Posterior cingulate gyrus (tissue), 11 donors: ENCODE data around the gene TET2.

ENCODE experiments used
- DNase-seq, 10 donors: peaks; one replicate each; pipeline versions ENCODE4 v3.0.0 to v3.0.0-alpha.2; 2020 to 2021; ENCODE audit warnings: mixed read lengths in 3 of 10
- intact Hi-C: fragments of 100-400 bp; cut with DNase I; formaldehyde crosslinking; loops from one replicate; pipeline ENCODE4 v1.15.1; 2023

Gene TET2

GRCh38 chr4:105146276-105147015, at the start of gene TET2:
TET2 (plus strand) TSS chr4:105146876; CDS start chr4:105233943, 87,067 bp downstream.
- intact Hi-C loops, result loop anchor here (2.0 kb wide), 1 partner anchor 326 kb away; no protein-coding TSS in a partner anchor
- peak; percentile 73 to 97 (median 84) for DNase-seq

GRCh38 chr4:105102016-105102415, 44.7 kb upstream of the TET2 start:
- DNase-seq, result no peak
- intact Hi-C loops, result no loop called here

GRCh38 chr4:105106426-105106825, 40.2 kb upstream of the TET2 start:
- intact Hi-C loops, result no loop called here
- DNase-seq, result no peak

GRCh38 chr4:105107095-105107856, 39.4 kb upstream of the TET2 start:
- DNase-seq, result no peak
- intact Hi-C loops, result no loop called here

- intact Hi-C loops, result no loop called here
- no peak for DNase-seq
These were observed 37.7 kb upstream of the TET2 start for GRCh38 chr4:105108971-105109370.

- intact Hi-C loops, result no loop called here
- no peak for DNase-seq
These were observed 34.4 kb upstream of the TET2 start for GRCh38 chr4:105112274-105112673.

- intact Hi-C loops, result no loop called here
- DNase-seq, result no peak
These were observed 32.9 kb upstream of the TET2 start for GRCh38 chr4:105113800-105114199.

GRCh38 chr4:105116616-105117319, 29.9 kb upstream of the TET2 start:
- intact Hi-C loops, result no loop called here
- no peak for DNase-seq

GRCh38 chr4:105119356-105119755, 27.3 kb upstream of the TET2 start:
- intact Hi-C loops, result no loop called here
- DNase-seq, result no peak

- DNase-seq, result no peak
- intact Hi-C loops, result no loop called here
These were observed 26.1 kb upstream of the TET2 start for GRCh38 chr4:105120626-105121025.

- intact Hi-C loops, result no loop called here
- no peak for DNase-seq
These were observed 24.3 kb upstream of the TET2 start for GRCh38 chr4:105122350-105122749.

GRCh38 chr4:105126311-105127169, 20.1 kb upstream of the TET2 start:
- intact Hi-C loops, result no loop called here
- DNase-seq, result no peak

GRCh38 chr4:105127170-105127445, 19.6 kb upstream of the TET2 start:
- intact Hi-C loops, result no loop called here
- no peak for DNase-seq

GRCh38 chr4:105128208-105128607, 18.5 kb upstream of the TET2 start:
- DNase-seq, result no peak
- intact Hi-C loops, result no loop called here

GRCh38 chr4:105129286-105130040, 17.2 kb upstream of the TET2 start:
- no peak for DNase-seq
- intact Hi-C loops, result no loop called here

- DNase-seq, result no peak
- intact Hi-C loops, result no loop called here
These were observed 15.7 kb upstream of the TET2 start for GRCh38 chr4:105130945-105131344.

GRCh38 chr4:105133976-105134375, 12.7 kb upstream of the TET2 start:
- intact Hi-C loops, result no loop called here
- no peak for DNase-seq

GRCh38 chr4:105135785-105136184, 10.9 kb upstream of the TET2 start:
- intact Hi-C loops, result no loop called here
- DNase-seq, result no peak

GRCh38 chr4:105137121-105137875, 9.4 kb upstream of the TET2 start:
- intact Hi-C loops, result no loop called here
- DNase-seq, result no peak
